NCI-H82 treated with DMSO at 0.1 percent for 48 hours (cell line): ENCODE data around the gene SEC22A.

Source experiments
- DNase-seq: peaks from one replicate; lab custom pipeline; 2025; ENCODE audit not compliant: unreplicated experiment; lab: John Stamatoyannopoulos, UW

Gene SEC22A

GRCh38 chr3:123301331-123302184 is 99.8 kb downstream of the SEC22A start:
- DNase-seq = no peak

- DNase-seq = no peak
These were observed 101.2 kb downstream of the SEC22A start for GRCh38 chr3:123302961-123303360.

GRCh38 chr3:123303976-123304560 is 102.3 kb downstream of the SEC22A start:
- no peak for DNase-seq

- no peak for DNase-seq
These were observed 103.4 kb downstream of the SEC22A start for GRCh38 chr3:123305192-123305591.

GRCh38 chr3:123307064-123307463 is 105.3 kb downstream of the SEC22A start:
- DNase-seq = no peak

GRCh38 chr3:123310186-123310585 is 108.4 kb downstream of the SEC22A start:
- DNase-seq = no peak

GRCh38 chr3:123310741-123311140 is 109.0 kb downstream of the SEC22A start:
- DNase-seq = no peak

- DNase-seq = no peak
These were observed 109.5 kb downstream of the SEC22A start for GRCh38 chr3:123311201-123311600.

- no peak for DNase-seq
These were observed 110.9 kb downstream of the SEC22A start for GRCh38 chr3:123312331-123313265.

- DNase-seq = no peak
These were observed 112.1 kb downstream of the SEC22A start for GRCh38 chr3:123313889-123314288.

- DNase-seq = no peak
These were observed 112.9 kb downstream of the SEC22A start for GRCh38 chr3:123314359-123315270.

GRCh38 chr3:123315271-123315595 is 113.5 kb downstream of the SEC22A start:
- DNase-seq = no peak

- DNase-seq = no peak
These were observed 116.0 kb downstream of the SEC22A start for GRCh38 chr3:123317716-123318115.

- DNase-seq = no peak
These were observed 116.6 kb downstream of the SEC22A start for GRCh38 chr3:123318374-123318773.

- DNase-seq = no peak
These were observed 118.0 kb downstream of the SEC22A start for GRCh38 chr3:123319760-123320159.

GRCh38 chr3:123320221-123320620 is 118.5 kb downstream of the SEC22A start:
- no peak for DNase-seq

- DNase-seq = no peak
These were observed 120.1 kb downstream of the SEC22A start for GRCh38 chr3:123321806-123322205.

- DNase-seq = no peak
These were observed 121.1 kb downstream of the SEC22A start for GRCh38 chr3:123322866-123323265.
